Calu3 (cell line): ENCODE data around the gene SPACA4. TPM values are rescaled to one million over a fixed set of nuclear protein-coding genes. Genes with fewer than 3 reads are reported as not detected.

Experiments used
- BruUV-seq: library from RNA; stranded (reverse); fragments of 400-500 nt; replicated peaks from 2 replicates; lab custom pipeline; 2021; lab: Mats Ljungman, UMichigan
- CTCF ChIA-PET: fragments of 300-600 bp; sonication (Branson Sonifier 250); formaldehyde crosslinking; loops from one replicate; lab custom pipeline; 2022; ENCODE audit warnings: antibody characterized with exemption; lab: Charles Lee
- DNase-seq: peaks from one replicate; pipeline ENCODE4 v3.0.0; 2022
- H3K27ac Mint-ChIP-seq: one replicate; pipeline ENCODE4 v1.8.0; 2022; ENCODE audit warnings: mixed read lengths; ENCODE audit not compliant: unreplicated experiment
- H3K27me3 Mint-ChIP-seq: one replicate; pipeline ENCODE4 v1.8.0; 2022; ENCODE audit warnings: mixed read lengths; ENCODE audit not compliant: unreplicated experiment
- H3K36me3 Mint-ChIP-seq: one replicate; pipeline ENCODE4 v1.8.0; 2022; ENCODE audit warnings: mild to moderate bottlenecking, moderate library complexity, mixed read lengths; ENCODE audit not compliant: insufficient read depth, unreplicated experiment
- H3K4me1 Mint-ChIP-seq: one replicate; pipeline ENCODE4 v1.8.0; 2022; ENCODE audit warnings: mild to moderate bottlenecking, low read depth, mixed read lengths; ENCODE audit not compliant: unreplicated experiment
- H3K4me3 Mint-ChIP-seq: one replicate; pipeline ENCODE4 v1.8.0; 2022; ENCODE audit warnings: mild to moderate bottlenecking, low read depth, moderate library complexity, mixed read lengths; ENCODE audit not compliant: unreplicated experiment
- H3K9me3 Mint-ChIP-seq: one replicate; pipeline ENCODE4 v1.8.0; 2022; ENCODE audit warnings: low read depth, mixed read lengths; ENCODE audit not compliant: unreplicated experiment
- intact Hi-C: fragments of 100-400 bp; cut with micrococcal nuclease; formaldehyde crosslinking; loops from one replicate; pipeline ENCODE4 v1.10.0; 2022; ENCODE audit not compliant: unreplicated experiment
- total RNA-seq: library from RNA; stranded (reverse); gene quantifications from 2 replicates; pipeline ENCODE4 v1.2.3, GENCODE V29; 2022
- TF ChIP-seq, protein P1 (sequence below): fragments of 200-600 bp; IDR thresholded peaks from one replicate; pipeline ENCODE4 v1.8.0; 2022; ENCODE audit warnings: antibody characterized with exemption; ENCODE audit not compliant: unreplicated experiment

SPACA4 gene
- total RNA-seq, 1 experiment from 2014 or later: not detected

GRCh38 chr19:48639483-48640375 lies 33.2 kb downstream of the SPACA4 start:
- TF ChIP-seq, protein P1, sequence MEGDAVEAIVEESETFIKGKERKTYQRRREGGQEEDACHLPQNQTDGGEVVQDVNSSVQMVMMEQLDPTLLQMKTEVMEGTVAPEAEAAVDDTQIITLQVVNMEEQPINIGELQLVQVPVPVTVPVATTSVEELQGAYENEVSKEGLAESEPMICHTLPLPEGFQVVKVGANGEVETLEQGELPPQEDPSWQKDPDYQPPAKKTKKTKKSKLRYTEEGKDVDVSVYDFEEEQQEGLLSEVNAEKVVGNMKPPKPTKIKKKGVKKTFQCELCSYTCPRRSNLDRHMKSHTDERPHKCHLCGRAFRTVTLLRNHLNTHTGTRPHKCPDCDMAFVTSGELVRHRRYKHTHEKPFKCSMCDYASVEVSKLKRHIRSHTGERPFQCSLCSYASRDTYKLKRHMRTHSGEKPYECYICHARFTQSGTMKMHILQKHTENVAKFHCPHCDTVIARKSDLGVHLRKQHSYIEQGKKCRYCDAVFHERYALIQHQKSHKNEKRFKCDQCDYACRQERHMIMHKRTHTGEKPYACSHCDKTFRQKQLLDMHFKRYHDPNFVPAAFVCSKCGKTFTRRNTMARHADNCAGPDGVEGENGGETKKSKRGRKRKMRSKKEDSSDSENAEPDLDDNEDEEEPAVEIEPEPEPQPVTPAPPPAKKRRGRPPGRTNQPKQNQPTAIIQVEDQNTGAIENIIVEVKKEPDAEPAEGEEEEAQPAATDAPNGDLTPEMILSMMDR: no peak
- DNase-seq: no peak
- H3K27me3 Mint-ChIP-seq: peaks cover 58% of the 10 kb centered on the region
- H3K27ac Mint-ChIP-seq: peak overlapping the region; percentile 80
- H3K36me3 Mint-ChIP-seq: peaks cover 45% of the 10 kb centered on the region
- intact Hi-C loops: loop anchor here (5.0 kb wide), 1 partner anchor 328 kb away; the partner anchor contains the start of gene FTL
- no TSS peak for BruUV-seq
- CTCF ChIA-PET: interaction anchor here (0.6 to 0.7 kb wide), 3 partner anchors 23 to 137 kb away, joined by 3 to 4 read pairs (median 4); no protein-coding TSS in a partner anchor
- H3K4me1 Mint-ChIP-seq: peaks cover 35% of the 10 kb centered on the region
- H3K4me3 Mint-ChIP-seq: peak overlapping the region; percentile 70
- peaks cover 3% of the 10 kb centered on the region for H3K9me3 Mint-ChIP-seq

DNA sequence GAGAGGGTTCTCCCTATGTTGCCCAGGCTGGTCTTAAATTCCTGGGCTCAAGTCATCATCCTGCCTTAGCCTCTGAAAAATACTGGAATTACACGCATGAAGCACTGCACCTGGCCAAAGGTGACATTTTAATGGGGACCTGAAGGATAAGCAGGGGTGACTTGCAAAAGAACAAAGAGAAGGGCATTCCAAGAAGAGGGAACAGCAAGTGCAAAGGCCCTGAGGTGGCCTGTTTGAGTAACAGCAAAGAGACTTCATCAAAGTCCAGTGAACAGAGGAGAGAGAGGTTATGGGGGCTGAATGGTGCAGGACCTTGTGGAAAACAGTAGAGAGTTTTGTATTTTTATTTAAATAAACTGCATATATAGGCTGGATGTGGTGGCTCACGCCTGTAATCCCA lies 35.3 kb downstream of the SPACA4 start:
- CTCF ChIA-PET: interaction anchor here (0.6 to 1.1 kb wide), 3 partner anchors 13 to 69 kb away, joined by 3 to 8 read pairs (median 4); no protein-coding TSS in a partner anchor
- Mint-ChIP-seq H3K27ac (no peak overlapping the region), H3K27me3 (peaks cover 77% of the 10 kb centered on the region), H3K4me1 (peaks cover 41% of the 10 kb centered on the region), H3K4me3 (no peak overlapping the region), H3K9me3 (peaks cover 3% of the 10 kb centered on the region), H3K36me3 (peaks cover 29% of the 10 kb centered on the region)
- DNase-seq: no peak
- TF ChIP-seq, protein P1: no peak
- BruUV-seq: no TSS peak
- intact Hi-C loops: no loop called here

GRCh38 chr19:48642862-48643261 lies 36.3 kb downstream of the SPACA4 start:
- no peak overlapping the region for H3K4me3 Mint-ChIP-seq
- TF ChIP-seq, protein P1: no peak
- no peak overlapping the region for H3K27ac Mint-ChIP-seq
- H3K36me3 Mint-ChIP-seq: peaks cover 19% of the 10 kb centered on the region
- peaks cover 42% of the 10 kb centered on the region for H3K4me1 Mint-ChIP-seq
- peaks cover 3% of the 10 kb centered on the region for H3K9me3 Mint-ChIP-seq
- H3K27me3 Mint-ChIP-seq: peaks cover 86% of the 10 kb centered on the region
- no peak for DNase-seq
- CTCF ChIA-PET: interaction anchor here (0.5 to 1.1 kb wide), 2 partner anchors 12 to 248 kb away, joined by 3 to 8 read pairs; no protein-coding TSS in a partner anchor
- BruUV-seq: no TSS peak
- intact Hi-C loops: no loop called here

DNA sequence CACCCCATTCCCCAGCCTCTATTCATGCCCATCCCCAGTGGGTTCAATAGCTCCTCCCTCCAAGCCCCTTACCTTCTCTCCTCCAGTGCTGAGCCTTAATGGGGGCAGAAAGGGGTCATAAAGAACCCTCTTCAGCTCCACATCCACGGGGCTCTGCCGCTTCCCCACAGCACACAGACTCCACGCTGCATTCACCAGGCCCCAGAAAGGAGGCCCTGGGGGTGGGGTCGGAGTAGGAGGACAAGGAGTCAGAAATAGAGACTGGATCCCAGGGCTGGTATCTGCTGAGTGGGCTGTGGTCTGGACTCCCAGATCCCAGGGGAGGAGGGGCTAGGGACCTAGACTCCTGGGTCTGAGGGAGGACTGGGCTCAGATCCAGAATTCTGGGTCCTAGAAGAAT lies 37.8 kb downstream of the SPACA4 start:
- H3K27me3 Mint-ChIP-seq: peaks cover 76% of the 10 kb centered on the region
- intact Hi-C loops: loop anchor here (2.0 kb wide), 1 partner anchor 140 kb away; no protein-coding TSS in a partner anchor
- no TSS peak for BruUV-seq
- TF ChIP-seq, protein P1: no peak
- DNase-seq: no peak
- no peaks in the 10 kb centered on the region for H3K9me3 Mint-ChIP-seq
- H3K36me3 Mint-ChIP-seq: peaks cover 6% of the 10 kb centered on the region
- H3K4me1 Mint-ChIP-seq: peaks cover 27% of the 10 kb centered on the region
- CTCF ChIA-PET: interaction anchor here (1.1 to 2.4 kb wide), 3 partner anchors 80 to 138 kb away, joined by 4 to 13 read pairs (median 7); no protein-coding TSS in a partner anchor
- H3K27ac Mint-ChIP-seq: no peak overlapping the region
- H3K4me3 Mint-ChIP-seq: no peak overlapping the region
